ENCODE results near the gene PGP.

- TF ChIP-seq CTCF (IDR thresholded peaks at IDR 0.05; ENCODE audit: borderline replicate concordance, extremely low read depth, low read length, poor library complexity, severe bottlenecking) (no peak), EZH2 (IDR thresholded peaks at IDR 0.05; ENCODE audit: borderline replicate concordance, low read depth, low read length, severe bottlenecking) (no peak)
Measured at GRCh38 chr16:2176047-2176446, 38.6 kb downstream of the PGP start.

Data from DND-41 (cell line).